GM19351 (cell line): Measurements from ENCODE around the gene SH3GL3.

Experiments
- ATAC-seq: cut with Tn5 transposase; IDR thresholded peaks from one replicate; pipeline ENCODE4 v1.9.1; 2021; ENCODE audit warnings: mild to moderate bottlenecking, moderate library complexity; ENCODE audit not compliant: unreplicated experiment

SH3GL3 gene

GRCh38 chr15:83610901-83611685 lies 164.0 kb downstream of the SH3GL3 start:
- no peak for ATAC-seq

- ATAC-seq: no peak
These were observed 165.1 kb downstream of the SH3GL3 start for GRCh38 chr15:83612226-83612625.

- no peak for ATAC-seq
These were observed 165.9 kb downstream of the SH3GL3 start for GRCh38 chr15:83612898-83613635.

- ATAC-seq: no peak
These were observed 166.6 kb downstream of the SH3GL3 start for GRCh38 chr15:83613714-83614113.

GRCh38 chr15:83616840-83617239 lies 169.7 kb downstream of the SH3GL3 start:
- no peak for ATAC-seq

- ATAC-seq: no peak
These were observed 179.1 kb downstream of the SH3GL3 start for GRCh38 chr15:83626171-83626802.

- no peak for ATAC-seq
These were observed 184.4 kb downstream of the SH3GL3 start for GRCh38 chr15:83631534-83631933.

GRCh38 chr15:83643201-83643600 lies 196.1 kb downstream of the SH3GL3 start:
- no peak for ATAC-seq

- ATAC-seq: no peak
These were observed 197.3 kb downstream of the SH3GL3 start for GRCh38 chr15:83644439-83644838.

- no peak for ATAC-seq
These were observed 203.7 kb downstream of the SH3GL3 start for GRCh38 chr15:83650831-83651230.

GRCh38 chr15:83651541-83651940 lies 204.4 kb downstream of the SH3GL3 start:
- no peak for ATAC-seq

GRCh38 chr15:83652626-83653204 lies 205.6 kb downstream of the SH3GL3 start:
- ATAC-seq: no peak

- ATAC-seq: no peak
These were observed 206.1 kb downstream of the SH3GL3 start for GRCh38 chr15:83653288-83653638.

GRCh38 chr15:83653639-83654378 lies 206.7 kb downstream of the SH3GL3 start, which contains the start of gene ADAMTSL3:
ADAMTSL3 (plus strand) TSS chr15:83654123; CDS start chr15:83655762, 1,639 bp downstream.
- ATAC-seq: no peak

GRCh38 chr15:83654379-83655236 lies 207.5 kb downstream of the SH3GL3 start:
- ATAC-seq: no peak

- ATAC-seq: no peak
These were observed 208.1 kb downstream of the SH3GL3 start for GRCh38 chr15:83655237-83655616.

- no peak for ATAC-seq
These were observed 209.1 kb downstream of the SH3GL3 start for GRCh38 chr15:83656192-83656591.

GRCh38 chr15:83656943-83657528 lies 209.9 kb downstream of the SH3GL3 start:
- ATAC-seq: no peak

GRCh38 chr15:83657549-83657948 lies 210.4 kb downstream of the SH3GL3 start:
- no peak for ATAC-seq
